Choroid plexus epithelial cell (primary cell): ENCODE results near the gene COL5A1.
A peak's percentile ranks its signal among the peaks of the same experiment; 100 is the strongest.

Experiments
- DNase-seq: peaks from one replicate; pipeline ENCODE4 v3.0.0-alpha.2; 2010; ENCODE audit warnings: low read depth
- H3K4me3 ChIP-seq: 2 replicates; pipeline ENCODE4 v1.5.1; 2011; ENCODE audit warnings: low read depth, mild to moderate bottlenecking, control low read depth, low read length, moderate library complexity
- TF ChIP-seq, protein P1 (sequence below): conservative IDR thresholded peaks from 2 replicates; pipeline ENCODE4 v1.5.1; 2011; ENCODE audit warnings: low read depth, mild to moderate bottlenecking, control low read depth, inconsistent platforms, low read length, moderate library complexity

COL5A1 gene

DNA sequence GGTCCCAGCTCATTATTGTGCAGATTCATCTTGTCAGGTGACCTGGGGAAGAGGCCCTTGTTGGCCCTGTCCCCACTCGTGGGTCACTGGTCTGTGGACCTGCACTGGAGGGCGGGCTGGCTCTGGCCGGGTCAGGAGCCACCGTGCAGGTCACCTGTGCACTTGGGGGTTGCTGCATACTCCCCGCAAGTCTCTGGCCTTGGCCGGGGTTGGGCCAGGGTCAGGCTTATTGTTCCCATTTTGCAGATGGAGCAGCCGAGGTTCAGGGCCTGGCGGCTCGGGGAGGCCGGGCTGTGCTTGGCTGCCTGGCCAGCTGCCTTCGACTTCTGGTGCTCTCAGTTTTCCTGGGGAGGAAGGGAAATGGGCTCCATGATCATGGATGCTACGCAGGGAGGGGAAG is 130.7 kb downstream of the COL5A1 start:
- no peak for DNase-seq
- TF ChIP-seq, protein P1, sequence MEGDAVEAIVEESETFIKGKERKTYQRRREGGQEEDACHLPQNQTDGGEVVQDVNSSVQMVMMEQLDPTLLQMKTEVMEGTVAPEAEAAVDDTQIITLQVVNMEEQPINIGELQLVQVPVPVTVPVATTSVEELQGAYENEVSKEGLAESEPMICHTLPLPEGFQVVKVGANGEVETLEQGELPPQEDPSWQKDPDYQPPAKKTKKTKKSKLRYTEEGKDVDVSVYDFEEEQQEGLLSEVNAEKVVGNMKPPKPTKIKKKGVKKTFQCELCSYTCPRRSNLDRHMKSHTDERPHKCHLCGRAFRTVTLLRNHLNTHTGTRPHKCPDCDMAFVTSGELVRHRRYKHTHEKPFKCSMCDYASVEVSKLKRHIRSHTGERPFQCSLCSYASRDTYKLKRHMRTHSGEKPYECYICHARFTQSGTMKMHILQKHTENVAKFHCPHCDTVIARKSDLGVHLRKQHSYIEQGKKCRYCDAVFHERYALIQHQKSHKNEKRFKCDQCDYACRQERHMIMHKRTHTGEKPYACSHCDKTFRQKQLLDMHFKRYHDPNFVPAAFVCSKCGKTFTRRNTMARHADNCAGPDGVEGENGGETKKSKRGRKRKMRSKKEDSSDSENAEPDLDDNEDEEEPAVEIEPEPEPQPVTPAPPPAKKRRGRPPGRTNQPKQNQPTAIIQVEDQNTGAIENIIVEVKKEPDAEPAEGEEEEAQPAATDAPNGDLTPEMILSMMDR: no peak
- H3K4me3 ChIP-seq: no peak overlapping the region

DNA sequence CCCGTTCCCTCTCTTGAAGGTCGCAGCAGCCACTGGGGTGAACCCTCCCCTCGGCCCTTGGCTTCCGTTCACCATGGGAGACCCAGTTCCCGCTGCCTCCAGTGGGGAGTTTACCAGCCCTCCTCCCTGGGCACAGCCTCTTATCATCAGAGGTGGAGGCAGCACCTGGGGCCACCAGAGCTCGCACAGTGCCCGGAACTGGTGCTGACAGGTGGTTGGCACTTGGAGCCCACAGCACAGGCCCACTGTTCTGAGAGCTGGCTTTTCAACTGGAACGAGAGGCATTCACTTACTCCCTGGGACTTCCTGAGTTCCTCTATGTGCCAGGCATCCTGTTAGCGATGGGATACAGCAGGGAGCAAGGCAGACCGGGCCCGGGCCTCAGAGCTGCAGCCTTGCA is 132.2 kb downstream of the COL5A1 start:
- DNase-seq: no peak
- TF ChIP-seq, protein P1: no peak
- no peak overlapping the region for H3K4me3 ChIP-seq

DNA sequence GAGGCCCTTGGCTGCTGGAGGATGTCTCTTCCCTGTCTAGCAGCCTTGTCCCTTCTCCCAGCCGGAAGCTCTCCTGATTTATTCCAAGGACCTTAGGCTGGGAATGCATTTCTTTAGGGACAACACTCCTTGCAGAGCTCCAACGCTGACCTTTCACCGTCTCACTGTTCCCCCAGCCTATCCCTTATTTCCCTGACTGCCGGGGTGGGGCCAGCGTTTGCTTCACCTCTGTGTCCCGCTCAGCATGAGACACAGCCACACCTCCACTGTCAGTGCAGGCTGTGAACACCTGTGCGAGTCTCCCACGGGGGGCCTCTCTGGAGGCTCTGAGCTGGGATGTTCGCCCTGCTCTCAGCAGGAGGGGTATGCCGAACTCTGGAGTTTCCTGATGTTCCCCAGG is 132.8 kb downstream of the COL5A1 start:
- no peak for DNase-seq
- TF ChIP-seq, protein P1: no peak
- H3K4me3 ChIP-seq: no peak overlapping the region

GRCh38 chr9:134775081-134775951 is 133.7 kb downstream of the COL5A1 start:
- no peak overlapping the region for H3K4me3 ChIP-seq
- TF ChIP-seq, protein P1: no peak
- DNase-seq: peak; percentile 74

- TF ChIP-seq, protein P1: no peak
- DNase-seq: peak; percentile 72
- no peak overlapping the region for H3K4me3 ChIP-seq
These were observed 134.6 kb downstream of the COL5A1 start for GRCh38 chr9:134776080-134776796.

GRCh38 chr9:134777153-134777552 is 135.6 kb downstream of the COL5A1 start:
- no peak for DNase-seq
- no peak overlapping the region for H3K4me3 ChIP-seq
- TF ChIP-seq, protein P1: no peak
